Astrocyte of the spinal cord (primary cell): Measurements from ENCODE around the gene LRRIQ3.
A peak's percentile ranks its signal among the peaks of the same experiment; 100 is the strongest.

Experiments
- DNase-seq: peaks from one replicate; pipeline ENCODE4 v3.0.0; 2011; ENCODE audit warnings: low read depth, low spot score
- H3K4me3 ChIP-seq: 2 replicates; pipeline ENCODE4 v1.5.1; 2011; ENCODE audit warnings: low read depth, mild to moderate bottlenecking, low read length, moderate library complexity
- CTCF ChIP-seq: IDR thresholded peaks from 2 replicates; pipeline ENCODE4 v1.5.1; 2012; ENCODE audit warnings: low read depth, mild to moderate bottlenecking, low read length, inconsistent platforms
- in situ Hi-C: cut with HindIII; loops from 2 replicates; pipeline ENCODE4 v1.10.0; 2017; ENCODE audit warnings: low sequenced_read_pairs

The LRRIQ3 gene

GRCh38 chr1:74235153-74235552 lies 37.2 kb upstream of the LRRIQ3 start, which contains the start of gene TNNI3K:
TSS of gene TNNI3K (plus strand) at chr1:74235387. CDS start at chr1:74235452, 65 bp downstream.
- no peak for DNase-seq
- in situ Hi-C loops, result no loop called here
- no peak for TF ChIP-seq CTCF
- no peak within 1 kb of the TSS for H3K4me3 ChIP-seq

GRCh38 chr1:74223453-74223852 lies 25.5 kb upstream of the LRRIQ3 start:
- no peak overlapping the region for H3K4me3 ChIP-seq
- DNase-seq, result no peak
- in situ Hi-C loops, result no loop called here
- no peak for TF ChIP-seq CTCF

GRCh38 chr1:74222701-74223100 lies 24.7 kb upstream of the LRRIQ3 start:
- no peak for TF ChIP-seq CTCF
- in situ Hi-C loops, result no loop called here
- peak; percentile 12 for DNase-seq
- no peak overlapping the region for H3K4me3 ChIP-seq

- in situ Hi-C loops, result no loop called here
- no peak overlapping the region for H3K4me3 ChIP-seq
- TF ChIP-seq CTCF, result no peak
- DNase-seq, result no peak
Measured at GRCh38 chr1:74215229-74215628, 17.3 kb upstream of the LRRIQ3 start.

- no peak for TF ChIP-seq CTCF
- no peak overlapping the region for H3K4me3 ChIP-seq
- in situ Hi-C loops, result no loop called here
- peak; percentile 21 for DNase-seq
Measured at GRCh38 chr1:74205266-74205665, 7.3 kb upstream of the LRRIQ3 start.

- H3K4me3 ChIP-seq, result no peak overlapping the region
- TF ChIP-seq CTCF, result no peak
- in situ Hi-C loops, result no loop called here
- no peak for DNase-seq
Measured at GRCh38 chr1:74199504-74199903, 1.5 kb upstream of the LRRIQ3 start.

GRCh38 chr1:74197255-74197654 lies 721 bp downstream of the LRRIQ3 start:
- in situ Hi-C loops, result no loop called here

More at GRCh38 chr1:74197255-74197654, 721 bp downstream of the LRRIQ3 start:
- peak overlapping the region; percentile 71 for H3K4me3 ChIP-seq
- no peak for TF ChIP-seq CTCF
- DNase-seq, result no peak
